Endothelial cell (in vitro differentiated cells): ENCODE measurements around the gene ITSN2. TPM values are rescaled to one million over a fixed set of nuclear protein-coding genes. Genes with fewer than 3 reads are reported as not detected.
A peak's percentile ranks its signal among the peaks of the same experiment; 100 is the strongest.

ENCODE experiments used
- DNase-seq: peaks from one replicate; pipeline ENCODE4 v3.0.0; 2021; ENCODE audit warnings: low spot score
- H3K27ac Mint-ChIP-seq: one replicate; pipeline ENCODE4 v1.8.0; 2021; ENCODE audit warnings: mixed read lengths, inconsistent platforms; ENCODE audit not compliant: unreplicated experiment
- H3K27me3 Mint-ChIP-seq: one replicate; pipeline ENCODE4 v1.8.0; 2021; ENCODE audit warnings: mild to moderate bottlenecking, moderate library complexity, mixed read lengths, inconsistent platforms; ENCODE audit not compliant: unreplicated experiment
- H3K36me3 Mint-ChIP-seq: one replicate; pipeline ENCODE4 v1.8.0; 2021; ENCODE audit warnings: mild to moderate bottlenecking, low read depth, mixed read lengths, inconsistent platforms; ENCODE audit not compliant: unreplicated experiment
- H3K4me1 Mint-ChIP-seq: one replicate; pipeline ENCODE4 v1.8.0; 2021; ENCODE audit warnings: mild to moderate bottlenecking, mixed read lengths, inconsistent platforms; ENCODE audit not compliant: unreplicated experiment
- H3K4me3 Mint-ChIP-seq: one replicate; pipeline ENCODE4 v1.8.0; 2021; ENCODE audit warnings: mild to moderate bottlenecking, mixed read lengths, inconsistent platforms; ENCODE audit not compliant: unreplicated experiment
- H3K9me3 Mint-ChIP-seq: one replicate; pipeline ENCODE4 v1.8.0; 2021; ENCODE audit warnings: mixed read lengths, inconsistent platforms; ENCODE audit not compliant: unreplicated experiment
- CTCF ChIP-seq: fragments of 200-600 bp; sonication (generic); IDR thresholded peaks from one replicate; pipeline ENCODE4 v1.5.0; 2021; ENCODE audit warnings: antibody characterized with exemption; ENCODE audit not compliant: unreplicated experiment
- total RNA-seq: library from RNA; stranded (reverse); fragmentation: NEBNext Ultra II Directional; extraction: Animal tissue kit (Norgen Biotek cat#: 25700); gene quantifications from one replicate; pipeline ENCODE4 v1.2.1, GENCODE V29; 2021; ENCODE audit not compliant: unreplicated experiment

The ITSN2 gene
- total RNA-seq, 1 donor from 2014 or later: 73.3 TPM

DNA sequence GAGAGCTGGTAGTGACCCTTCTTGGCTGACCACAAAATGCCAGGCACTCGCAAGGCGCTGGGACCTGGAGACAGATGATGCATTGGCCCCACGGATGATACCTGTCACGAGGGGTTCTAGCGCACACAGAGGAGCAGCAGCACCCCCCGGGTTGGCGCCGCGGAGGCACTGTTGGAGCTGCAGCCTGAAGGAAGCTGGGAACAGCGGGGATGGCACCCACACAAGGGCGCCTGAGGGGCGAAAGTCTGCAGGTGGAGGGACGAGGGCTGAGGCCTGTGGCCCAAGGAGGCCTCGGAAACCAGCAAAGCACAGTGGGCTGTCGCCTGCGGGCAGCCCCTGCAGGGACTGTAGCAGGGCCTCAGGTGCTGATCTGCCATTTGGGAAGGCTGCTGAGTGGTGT is 151.8 kb downstream of the ITSN2 start:
- TF ChIP-seq CTCF: no peak
- H3K27me3 Mint-ChIP-seq: peaks cover 18% of the 10 kb centered on the region
- H3K27ac Mint-ChIP-seq: no peak overlapping the region
- H3K36me3 Mint-ChIP-seq: peaks cover 77% of the 10 kb centered on the region
- no peaks in the 10 kb centered on the region for H3K9me3 Mint-ChIP-seq
- H3K4me1 Mint-ChIP-seq: peaks cover 27% of the 10 kb centered on the region
- no peak for DNase-seq
- peak overlapping the region; percentile 81 for H3K4me3 Mint-ChIP-seq

DNA sequence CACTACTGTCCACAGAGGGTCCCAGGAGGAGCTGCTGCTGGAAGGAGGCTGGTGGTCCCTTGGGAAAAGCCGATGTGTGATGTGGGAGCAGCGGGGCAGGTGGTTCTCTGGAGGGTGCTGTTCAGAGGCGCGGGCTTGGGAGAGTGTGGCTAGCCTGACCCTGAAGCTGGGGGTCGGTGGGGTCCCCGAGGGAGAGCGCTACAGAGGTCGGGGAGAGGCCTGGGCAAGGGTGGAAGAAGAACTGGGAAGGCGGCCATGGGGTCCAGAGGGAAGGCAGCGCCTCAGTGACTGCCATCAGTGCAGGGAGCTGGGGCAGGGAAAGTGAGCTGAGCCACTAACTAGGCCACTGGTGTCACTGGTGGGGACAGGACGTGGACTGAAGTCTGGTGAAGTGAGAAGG is 153.0 kb downstream of the ITSN2 start:
- no peak for DNase-seq
- peaks cover 24% of the 10 kb centered on the region for H3K4me1 Mint-ChIP-seq
- H3K4me3 Mint-ChIP-seq: no peak overlapping the region
- TF ChIP-seq CTCF: no peak
- H3K9me3 Mint-ChIP-seq: no peaks in the 10 kb centered on the region
- H3K36me3 Mint-ChIP-seq: peaks cover 72% of the 10 kb centered on the region
- no peak overlapping the region for H3K27ac Mint-ChIP-seq
- peaks cover 18% of the 10 kb centered on the region for H3K27me3 Mint-ChIP-seq

DNA sequence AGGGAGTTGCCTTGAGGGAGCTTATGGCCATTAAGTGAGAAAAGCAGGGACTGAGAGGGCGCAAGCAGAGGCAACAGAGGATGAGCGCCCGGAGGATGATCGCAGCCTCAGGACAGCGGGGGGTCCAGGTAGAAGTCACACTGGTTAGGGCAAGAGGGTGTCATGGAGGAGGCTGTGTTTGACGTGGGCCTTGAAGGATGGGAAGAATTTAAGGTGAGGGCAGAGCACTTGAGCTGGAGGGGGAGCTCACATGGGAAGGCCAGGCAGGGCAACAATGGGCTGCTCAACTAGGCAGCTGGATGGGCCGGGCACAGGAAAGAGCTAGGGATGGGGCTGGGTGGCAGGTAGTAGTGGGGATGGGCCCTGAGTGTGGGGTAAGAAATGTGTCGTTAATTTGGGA is 153.6 kb downstream of the ITSN2 start:
- Mint-ChIP-seq H3K27me3 (peaks cover 18% of the 10 kb centered on the region), H3K4me3 (peak overlapping the region; percentile 45), H3K36me3 (peaks cover 69% of the 10 kb centered on the region), H3K27ac (peak overlapping the region; percentile 36), H3K4me1 (peaks cover 24% of the 10 kb centered on the region), H3K9me3 (no peaks in the 10 kb centered on the region)
- no peak for DNase-seq
- TF ChIP-seq CTCF: no peak

DNA sequence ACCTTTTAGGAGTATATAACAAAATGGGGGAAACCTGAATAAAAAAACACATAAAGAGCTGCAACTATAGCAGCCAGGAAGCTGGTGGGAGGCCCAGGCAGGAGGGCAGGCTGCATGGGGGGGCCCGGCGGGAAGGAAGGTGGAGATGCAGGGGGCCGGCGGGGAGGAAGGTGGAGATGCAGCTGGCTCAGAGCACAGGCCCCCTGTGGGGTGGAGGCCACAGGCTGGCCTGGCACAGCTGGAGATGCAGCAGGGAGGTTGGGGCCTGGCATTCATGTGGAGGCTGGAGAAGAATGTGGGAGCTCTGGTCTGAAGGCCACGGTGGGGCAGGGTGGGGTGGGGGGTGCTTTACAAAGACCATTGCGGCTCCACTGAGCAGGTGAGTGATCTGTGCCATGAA is 154.1 kb downstream of the ITSN2 start:
- H3K27ac Mint-ChIP-seq: no peak overlapping the region
- H3K27me3 Mint-ChIP-seq: peaks cover 18% of the 10 kb centered on the region
- H3K36me3 Mint-ChIP-seq: peaks cover 69% of the 10 kb centered on the region
- no peak for TF ChIP-seq CTCF
- DNase-seq: no peak
- H3K9me3 Mint-ChIP-seq: no peaks in the 10 kb centered on the region
- peaks cover 24% of the 10 kb centered on the region for H3K4me1 Mint-ChIP-seq
- peak overlapping the region; percentile 81 for H3K4me3 Mint-ChIP-seq

DNA sequence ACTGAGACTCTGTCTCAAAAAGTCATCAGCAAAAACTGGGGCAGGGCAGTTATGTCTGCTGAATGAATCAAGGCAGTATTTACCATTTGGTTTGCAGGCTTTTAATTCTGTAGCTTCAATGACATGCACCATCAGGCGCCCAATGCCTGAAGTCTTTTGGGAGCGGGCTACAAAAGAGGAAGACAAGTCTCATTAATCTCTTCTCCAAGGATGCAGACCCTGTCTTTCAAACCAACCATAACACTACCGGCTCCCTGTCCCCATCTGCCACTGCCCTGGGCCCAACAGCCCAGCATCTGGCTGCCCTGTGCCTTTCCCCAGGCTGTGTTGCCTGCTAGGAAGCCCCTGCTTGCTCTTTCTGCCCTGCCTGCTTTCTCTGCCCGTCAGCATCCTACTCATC is 155.2 kb downstream of the ITSN2 start:
- no peak for TF ChIP-seq CTCF
- H3K4me1 Mint-ChIP-seq: peaks cover 24% of the 10 kb centered on the region
- H3K9me3 Mint-ChIP-seq: no peaks in the 10 kb centered on the region
- peak overlapping the region; percentile 48 for H3K4me3 Mint-ChIP-seq
- H3K36me3 Mint-ChIP-seq: peaks cover 72% of the 10 kb centered on the region
- no peak for DNase-seq
- peaks cover 15% of the 10 kb centered on the region for H3K27me3 Mint-ChIP-seq
- H3K27ac Mint-ChIP-seq: no peak overlapping the region
